Embryonic facial prominence (tissue), 1 donor: ENCODE measurements around the gene ATP11C.
"Not testable (repeated sequence)": the region's sequence is repeated elsewhere in the genome, so short reads cannot be mapped to it uniquely, and the experiment has no call there.

Experiments
- DNase-seq: peaks from one replicate; pipeline ENCODE4 v3.0.0-alpha.2; 2016; ENCODE audit errors: extremely low spot score

ATP11C gene

DNA sequence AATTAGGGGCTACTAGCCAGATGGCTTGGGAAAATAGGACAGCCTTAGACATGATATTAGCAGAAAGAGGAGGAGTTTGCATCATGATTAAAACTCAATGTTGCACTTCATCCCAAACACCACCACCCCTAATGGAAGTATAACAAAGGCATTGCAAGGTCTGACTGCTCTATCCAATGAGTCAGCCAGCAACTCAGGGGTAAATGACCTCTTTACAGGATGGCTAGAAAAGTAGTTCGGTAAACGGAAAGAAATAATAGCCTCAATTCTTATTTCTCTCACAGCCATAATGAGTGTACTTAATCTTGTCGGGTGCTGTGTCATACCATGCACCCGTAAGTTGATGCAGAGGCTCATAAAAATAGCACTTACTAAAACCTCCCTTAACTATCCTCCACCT, 76.0 kb downstream of the ATP11C start:
- DNase-seq = not testable (repeated sequence)

DNA sequence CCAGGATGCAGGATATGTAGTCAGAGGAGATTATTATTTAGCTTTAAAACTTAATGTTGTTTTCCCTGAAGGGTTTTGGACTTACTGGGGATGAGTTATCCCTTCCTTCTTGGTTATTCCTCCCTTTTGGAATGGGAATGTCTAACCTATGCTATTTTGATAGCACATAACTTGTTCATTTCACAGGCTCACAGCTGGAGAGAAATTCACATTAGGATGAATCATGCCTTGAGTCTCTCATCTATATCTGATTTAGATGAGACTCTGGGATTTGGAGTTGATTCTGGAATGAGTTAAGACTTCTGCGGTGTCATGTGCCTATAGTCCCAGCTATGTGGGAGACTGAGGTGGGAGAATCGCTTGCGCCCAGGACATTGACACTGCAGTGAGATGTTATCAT, 81.1 kb downstream of the ATP11C start:
- no peak for DNase-seq

DNA sequence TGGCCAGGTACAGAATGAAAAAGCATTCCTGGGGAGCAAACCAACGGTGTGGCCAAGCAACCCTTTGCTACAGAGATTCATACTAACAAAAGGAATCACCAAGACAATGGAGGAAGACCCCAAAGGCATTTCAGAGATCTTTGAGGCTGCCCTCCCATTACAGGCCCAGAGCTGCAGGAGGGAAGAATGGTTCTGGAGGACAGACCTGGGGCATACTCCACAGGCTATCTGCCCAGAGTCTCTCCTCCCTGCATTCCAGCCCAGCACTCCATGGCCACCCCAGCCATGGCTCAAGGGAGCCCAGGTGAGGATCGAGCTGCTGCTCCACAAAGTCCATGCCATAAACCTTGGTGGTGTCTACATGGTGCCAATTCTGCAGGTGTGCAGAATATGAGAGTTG, 81.9 kb downstream of the ATP11C start:
- DNase-seq = no peak

DNA sequence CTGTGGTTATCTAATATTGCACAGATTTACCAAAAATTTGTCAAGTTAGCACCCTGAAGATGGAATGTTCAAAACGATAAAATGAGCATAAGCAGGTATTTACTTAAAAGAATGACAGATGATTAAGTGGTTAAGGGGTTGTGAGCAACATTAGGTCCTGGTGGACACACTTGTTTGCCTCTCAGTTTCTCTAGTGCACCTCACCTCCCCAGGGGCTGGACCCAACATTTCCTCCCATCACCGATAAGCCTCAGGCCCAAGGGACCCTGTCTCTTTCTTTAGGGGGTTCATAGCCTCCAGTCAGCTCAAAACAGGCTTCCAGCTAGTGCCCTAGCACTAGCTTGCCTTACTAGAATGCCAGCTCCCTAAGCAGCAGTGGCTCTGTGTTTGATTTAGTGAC, 88.0 kb downstream of the ATP11C start:
- DNase-seq = no peak

DNA sequence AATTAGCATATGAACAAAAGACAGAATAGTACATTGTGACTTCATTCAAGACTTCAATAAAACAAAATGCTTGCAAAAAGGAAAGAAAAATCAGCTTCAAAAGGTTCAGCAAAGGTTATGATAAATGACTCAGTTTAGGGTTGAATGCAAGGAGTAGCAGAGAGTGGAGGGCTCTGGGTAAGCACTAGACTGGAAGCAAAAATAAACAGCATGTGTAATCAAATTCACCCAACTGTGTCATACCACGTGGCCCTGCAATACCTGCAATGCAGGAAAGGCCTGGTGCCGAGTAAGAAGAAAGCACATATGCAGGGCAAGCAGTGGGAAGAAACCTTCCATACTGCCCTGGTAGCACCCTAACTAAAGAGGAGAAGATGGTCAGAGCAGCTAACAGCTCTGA, 88.7 kb downstream of the ATP11C start:
- no peak for DNase-seq

DNA sequence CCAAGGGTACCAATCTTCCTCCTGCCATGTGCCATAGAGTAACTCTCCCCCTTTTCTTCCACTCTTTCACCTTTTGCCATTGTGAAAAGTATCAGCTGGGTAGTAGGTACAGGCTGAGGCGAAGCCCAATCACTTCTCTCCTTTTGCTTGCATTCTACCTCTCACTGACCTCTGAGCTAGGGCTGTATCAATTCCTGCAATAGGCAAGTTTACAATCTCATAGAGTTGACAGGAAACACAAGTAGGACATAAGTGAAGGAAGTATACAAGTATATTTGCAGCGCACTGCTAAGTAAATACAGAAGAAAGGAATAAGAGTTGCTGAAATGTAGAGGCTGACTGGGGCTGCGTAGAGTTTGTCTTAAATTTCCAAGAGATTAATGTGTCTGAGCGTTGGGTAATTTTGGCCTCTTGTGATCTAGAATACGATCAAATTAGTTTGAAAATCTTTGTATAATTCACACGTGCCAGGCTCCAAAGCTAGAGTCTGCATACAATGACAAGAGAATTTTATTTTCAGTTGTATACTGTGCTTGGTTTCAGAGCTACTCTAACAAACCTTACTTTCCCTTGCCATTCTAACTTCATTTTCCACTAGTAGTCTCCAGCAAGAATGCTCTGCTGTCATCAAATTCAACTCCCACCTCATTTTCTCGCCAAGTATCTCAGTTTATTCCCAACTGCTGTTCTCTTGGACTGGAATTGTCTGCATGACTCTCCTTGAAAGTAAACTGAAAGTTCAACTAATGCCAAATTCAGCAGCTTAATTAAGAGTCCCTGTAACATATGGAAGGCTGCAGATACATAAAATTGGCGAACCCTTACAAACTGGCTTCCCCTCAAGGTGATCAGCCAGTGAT, 90.3 kb downstream of the ATP11C start:
- no peak for DNase-seq

DNA sequence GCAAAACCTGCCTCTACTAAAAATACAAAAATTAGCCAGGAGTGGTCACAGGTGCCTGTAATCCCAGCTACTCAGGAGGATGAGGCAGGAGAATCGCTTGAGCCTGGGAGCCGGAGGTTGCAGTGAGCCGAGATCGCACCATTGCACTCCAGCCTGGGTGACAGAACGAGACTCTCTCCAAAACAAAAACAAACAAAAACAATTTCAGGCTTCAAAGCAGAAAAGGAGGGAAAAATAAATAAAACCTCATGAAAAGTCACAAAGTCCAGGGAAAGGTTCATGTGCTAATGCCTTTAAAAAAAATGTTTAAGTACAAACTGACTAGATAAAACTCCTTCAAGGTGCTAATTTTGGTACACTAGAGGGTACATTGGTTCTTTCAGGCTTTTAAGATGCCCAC, 96.5 kb downstream of the ATP11C start:
- DNase-seq = not testable (repeated sequence)

DNA sequence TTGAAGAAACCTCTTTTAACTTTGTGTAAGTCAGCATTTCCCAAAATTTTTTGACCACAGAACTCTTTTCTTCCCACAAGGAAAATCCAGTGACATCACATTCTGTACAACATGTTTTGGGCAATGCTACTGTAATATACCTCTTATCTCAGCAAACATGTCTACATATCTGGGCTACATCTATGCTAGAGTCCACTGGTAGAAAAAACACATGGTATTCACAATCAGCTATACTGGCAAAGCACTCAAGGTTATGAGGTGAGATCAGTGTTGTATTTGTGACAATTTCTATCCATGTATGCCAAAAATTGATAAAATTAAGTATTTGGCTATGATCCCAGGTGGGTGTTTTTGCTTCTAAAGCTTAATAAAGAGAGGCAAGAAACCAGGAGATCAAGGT, 98.0 kb downstream of the ATP11C start:
- no peak for DNase-seq

DNA sequence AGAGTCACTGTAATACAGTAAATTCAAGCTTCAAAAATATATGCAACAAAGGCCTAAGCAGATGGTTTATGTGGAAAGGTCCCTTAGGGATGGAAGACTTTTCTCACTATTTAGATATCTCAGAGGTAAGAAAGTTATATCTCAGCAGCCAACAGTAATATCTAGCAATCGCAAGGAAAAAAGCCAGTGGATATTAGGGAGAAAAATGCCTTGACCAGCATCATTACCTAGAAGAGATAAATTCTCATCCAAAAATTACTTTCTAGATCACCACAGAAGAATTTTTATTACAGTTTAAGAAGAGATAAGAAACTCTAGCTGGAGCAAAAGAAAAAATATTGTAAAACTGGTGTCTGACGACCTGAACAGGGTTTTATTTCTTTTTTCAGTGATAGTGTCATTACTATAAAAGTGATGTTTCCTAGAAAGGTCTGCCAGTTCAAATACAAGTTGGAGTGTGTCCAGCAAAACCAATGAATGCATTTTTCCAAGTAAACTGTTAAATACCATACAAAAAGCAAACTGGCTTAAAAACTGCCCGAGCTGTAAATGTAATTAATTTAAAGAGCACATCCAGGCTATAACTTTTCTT, 100.0 kb downstream of the ATP11C start:
- no peak for DNase-seq

DNA sequence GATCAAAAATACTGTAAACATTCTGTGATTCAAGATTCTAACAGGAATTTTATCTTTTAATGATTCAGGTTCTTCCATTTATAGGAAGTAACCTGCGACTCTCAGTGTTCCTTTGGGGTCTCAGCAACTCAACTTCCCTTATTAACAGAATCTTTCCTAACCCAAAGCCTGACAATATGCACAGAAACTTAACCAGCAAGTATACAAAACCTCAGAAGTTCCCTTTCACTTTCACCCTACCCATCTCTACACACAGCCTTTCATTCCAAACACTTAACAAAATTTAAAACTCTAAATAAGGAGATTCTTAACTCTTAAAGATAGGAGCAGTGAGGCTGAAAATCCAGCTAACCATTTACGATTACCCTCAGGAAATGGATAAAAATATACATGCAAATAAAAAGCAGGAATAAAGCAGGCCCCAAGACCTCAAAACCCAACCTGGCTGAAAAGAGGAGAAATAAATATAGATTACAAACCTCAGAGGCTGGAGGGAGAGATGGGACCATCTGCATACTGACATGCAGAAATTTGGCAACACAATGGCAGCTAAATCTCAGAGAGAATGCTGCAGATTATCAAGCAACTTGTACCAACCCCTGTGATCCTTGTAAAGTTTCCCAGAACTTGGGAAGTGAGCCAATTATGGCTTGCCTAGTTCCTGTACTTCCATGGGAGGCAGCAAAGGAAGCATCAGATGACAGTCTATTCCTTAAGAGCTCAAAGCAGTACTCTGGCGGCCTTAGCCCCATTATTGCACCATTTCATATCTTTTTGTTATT, 101.0 kb downstream of the ATP11C start:
- DNase-seq = no peak

DNA sequence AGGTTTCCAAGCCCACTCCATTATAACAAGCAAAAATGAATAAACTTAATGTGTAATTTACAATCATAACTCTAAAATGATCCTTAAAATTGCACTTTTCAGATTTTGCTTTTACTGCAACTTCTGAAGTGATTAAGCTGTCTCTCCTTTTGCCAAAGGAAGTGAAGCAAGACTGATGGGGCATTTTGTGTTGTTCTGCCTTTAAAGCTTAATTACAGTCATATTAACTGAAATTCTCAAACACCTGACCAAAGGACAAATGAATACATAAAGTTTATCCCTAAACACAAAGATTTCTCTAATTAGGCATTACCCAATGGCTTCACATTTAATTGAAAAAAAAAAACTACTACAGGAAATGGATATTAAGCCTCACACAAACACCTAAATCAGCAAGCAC, 101.8 kb downstream of the ATP11C start:
- no peak for DNase-seq

DNA sequence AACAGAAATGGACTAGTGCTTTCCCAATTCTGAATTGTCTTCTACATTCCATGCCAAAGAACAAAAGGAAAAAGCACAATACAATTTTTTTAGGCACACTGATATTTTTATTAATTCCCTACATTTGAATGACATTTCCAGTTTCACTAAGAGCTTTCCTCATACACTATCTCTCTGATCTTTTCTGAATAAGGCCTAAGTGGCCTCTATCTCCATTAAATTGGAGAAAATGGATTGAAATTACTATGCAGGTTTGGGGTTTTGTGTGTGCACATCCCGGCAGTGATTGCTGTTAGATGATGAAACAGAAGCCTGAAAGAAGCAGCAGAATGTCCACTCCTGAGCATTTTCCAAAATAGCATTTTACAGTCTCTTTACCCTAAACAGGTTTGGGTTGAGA, 104.0 kb downstream of the ATP11C start:
- no peak for DNase-seq

DNA sequence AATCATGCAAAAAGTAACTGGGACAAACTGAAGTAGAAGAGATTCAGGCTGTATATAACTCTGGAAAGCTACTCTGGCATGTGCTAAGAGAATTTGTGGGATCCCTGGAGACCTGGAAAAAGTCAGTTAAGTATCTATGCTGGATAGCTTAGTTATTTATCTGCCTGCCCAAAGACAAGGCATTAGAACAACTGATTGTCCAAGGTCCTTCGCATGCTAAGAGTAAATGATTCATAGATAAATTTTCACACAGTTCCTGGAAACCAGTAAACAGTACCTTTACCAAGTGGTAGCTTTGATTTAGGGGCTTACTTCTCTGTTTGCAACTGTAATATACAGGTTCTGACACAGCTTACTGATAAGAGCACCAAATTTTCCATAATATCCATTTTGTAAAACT, 104.8 kb downstream of the ATP11C start:
- no peak for DNase-seq

DNA sequence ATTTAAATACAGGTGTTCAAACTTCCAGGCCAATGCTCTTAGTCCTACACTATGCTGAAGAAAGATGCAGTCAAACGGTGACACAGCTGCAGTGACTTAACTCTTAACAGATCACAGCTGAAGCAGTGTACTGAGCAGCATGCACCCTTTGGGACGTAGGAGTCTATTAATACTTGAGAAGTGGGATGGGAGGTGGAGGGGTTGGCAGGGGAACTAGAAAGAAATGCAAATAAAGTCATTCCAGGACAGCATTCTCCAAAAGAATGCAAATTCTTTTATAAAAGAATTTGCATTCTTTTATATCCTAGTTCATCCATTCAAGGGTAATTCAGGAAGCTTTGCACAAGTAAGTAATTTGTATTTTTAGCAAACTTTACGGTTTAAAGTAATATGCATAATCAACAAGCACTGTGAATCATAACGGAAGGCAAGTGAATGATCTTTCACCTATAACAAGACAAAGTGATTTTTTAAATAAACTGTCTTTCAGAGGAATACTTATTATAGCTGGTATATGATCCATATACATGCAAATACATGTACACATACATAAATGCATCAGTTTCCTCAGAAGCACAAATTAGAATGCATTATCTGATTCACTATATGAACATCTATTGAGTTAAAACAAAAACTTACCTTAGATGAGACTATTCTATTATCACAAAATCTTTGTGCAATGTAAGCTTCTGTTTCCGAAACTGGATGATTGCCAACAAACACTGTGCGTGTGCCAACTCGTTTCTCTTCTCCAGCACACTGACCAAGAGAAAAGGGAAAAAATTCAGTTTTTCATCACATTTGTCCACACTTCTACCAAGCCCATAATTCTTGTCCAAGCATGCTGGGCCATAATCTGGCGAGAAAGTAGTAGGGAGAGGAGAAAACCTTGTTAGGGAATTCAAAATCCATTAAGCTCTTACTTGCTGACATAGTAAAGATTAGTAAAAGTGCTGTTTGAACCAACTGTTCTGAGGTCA, 106.5 kb downstream of the ATP11C start:
- no peak for DNase-seq

DNA sequence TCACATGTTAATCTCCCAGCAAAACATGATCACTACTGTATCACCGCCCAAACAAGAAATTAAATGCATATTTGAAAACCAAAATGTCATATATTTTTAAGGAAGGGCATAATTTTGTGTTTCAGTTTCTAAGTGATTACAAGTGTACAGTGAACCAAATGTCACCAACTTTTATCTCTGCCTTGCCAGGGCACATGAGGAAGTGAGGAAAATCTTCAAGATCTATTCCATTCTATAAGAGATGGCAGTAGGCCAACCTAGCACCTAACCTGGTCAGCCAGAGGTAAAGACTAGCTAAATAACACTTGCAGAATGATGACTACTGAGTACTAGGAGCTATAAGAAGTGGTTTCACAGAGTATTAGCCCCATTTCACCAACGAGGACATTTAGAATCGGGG, 107.2 kb downstream of the ATP11C start:
- DNase-seq = no peak

DNA sequence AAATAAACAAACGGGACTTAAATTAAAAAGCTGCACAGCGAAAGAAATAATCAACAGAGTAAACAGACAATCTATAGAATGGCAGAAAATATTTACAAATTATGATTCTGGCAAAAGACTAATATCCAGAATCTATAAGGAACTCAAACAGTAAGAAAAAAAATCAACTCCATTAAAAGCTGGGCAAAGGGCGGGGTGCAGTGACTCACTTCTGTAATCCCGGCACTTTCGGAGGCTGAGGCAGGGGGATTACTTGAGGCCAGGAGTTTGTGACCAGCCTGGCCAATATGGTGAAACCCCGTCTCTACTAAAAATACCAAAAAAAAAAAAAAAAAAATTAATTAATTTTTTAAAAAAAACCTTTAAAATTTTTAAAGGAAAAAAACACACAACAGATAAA, 109.0 kb downstream of the ATP11C start:
- DNase-seq = no peak

DNA sequence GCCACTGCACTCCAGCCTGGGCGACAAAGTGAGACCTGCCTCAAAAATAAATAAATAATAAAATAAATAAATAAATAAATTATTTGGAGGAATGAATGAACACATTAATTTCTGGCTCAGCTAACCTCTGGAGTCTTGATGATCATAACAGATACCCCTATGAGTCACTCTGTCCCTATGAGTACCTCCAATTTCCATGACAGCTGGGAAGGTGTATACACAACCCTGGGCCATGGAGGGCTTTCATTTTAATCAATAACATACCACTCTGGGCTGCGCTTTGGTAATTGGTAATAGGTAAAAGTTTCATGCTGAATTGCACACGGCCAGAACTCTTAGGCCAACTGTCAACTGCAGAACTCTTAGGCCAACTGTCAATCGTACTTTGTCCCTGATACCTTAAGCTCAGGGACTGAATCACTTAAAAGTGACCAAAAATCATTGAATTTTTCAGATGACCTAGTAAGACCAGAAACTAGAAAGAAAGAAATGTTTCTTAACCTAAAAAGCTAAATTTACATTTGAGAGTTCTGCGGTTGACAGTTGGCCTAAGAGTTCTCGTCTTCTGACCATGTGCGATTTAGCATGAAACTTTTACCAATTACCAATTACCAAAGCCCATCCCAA, 112.4 kb downstream of the ATP11C start:
- no peak for DNase-seq

DNA sequence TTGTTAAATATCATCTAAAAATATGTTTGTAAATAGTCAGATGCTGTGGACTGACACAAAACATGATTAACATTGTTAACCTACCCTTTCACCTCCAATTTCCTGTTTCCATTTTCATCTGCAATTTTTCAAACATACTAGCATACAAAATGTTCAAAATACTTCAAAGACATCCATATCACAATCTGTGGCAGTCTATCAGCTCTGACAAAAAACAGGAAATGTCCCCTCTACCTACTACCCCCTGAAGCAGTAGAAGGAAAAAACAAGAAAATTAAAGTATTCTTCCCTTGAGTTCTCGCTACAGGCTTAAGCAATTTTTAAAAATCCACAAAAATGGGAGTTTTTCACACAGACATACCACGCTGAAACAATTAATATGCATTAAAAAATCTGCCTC, 116.6 kb downstream of the ATP11C start:
- no peak for DNase-seq

DNA sequence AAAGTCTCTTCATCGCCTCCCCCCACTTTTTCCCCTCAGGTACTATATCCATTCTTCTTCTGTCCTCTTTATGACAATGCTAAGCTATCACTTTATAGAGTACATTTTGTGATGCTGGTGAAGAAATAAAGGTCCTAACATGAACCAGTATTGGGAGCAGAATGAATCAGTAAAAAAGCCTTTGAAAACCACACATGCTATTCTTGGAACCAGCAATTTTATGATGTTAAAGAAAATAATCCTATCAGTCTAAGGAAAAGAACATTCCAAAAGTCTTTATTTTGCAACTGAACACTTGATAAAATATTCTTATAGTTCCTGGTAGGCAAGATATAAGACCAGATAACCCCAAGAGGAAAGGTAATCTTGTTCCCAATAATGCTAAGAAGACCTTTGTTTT, 117.1 kb downstream of the ATP11C start:
- no peak for DNase-seq

DNA sequence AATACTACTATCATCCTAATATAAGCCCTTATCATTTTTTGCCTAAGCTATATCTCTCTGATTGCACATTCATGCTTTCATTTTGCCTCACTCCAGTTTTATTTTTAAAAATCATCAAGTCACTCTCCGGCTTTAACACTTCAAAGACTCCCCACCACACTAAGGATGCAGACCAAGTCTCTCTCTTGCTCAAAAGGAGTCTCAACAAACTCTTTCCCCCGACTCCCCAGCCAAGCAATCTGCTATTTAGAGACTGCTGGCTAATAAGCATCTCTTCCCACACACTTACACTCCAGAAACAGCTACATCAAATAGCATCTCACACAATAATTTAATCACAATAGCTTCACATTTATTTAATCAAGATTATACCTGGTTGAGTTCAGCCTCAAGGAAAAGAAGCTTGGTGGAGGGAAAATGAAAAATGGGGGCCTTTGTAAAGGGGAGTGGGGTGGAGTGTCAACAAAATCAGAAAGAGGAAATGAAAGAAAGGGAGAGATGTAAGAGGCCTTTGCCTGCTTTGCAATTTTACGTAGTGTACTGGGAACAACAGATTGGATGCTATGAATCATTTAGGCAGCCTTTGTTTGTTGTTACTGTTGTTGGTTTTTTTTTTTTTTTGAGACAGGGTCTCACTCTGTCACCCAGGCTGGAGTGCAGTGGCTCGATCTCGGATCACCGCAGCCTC, 120.8 kb downstream of the ATP11C start:
- DNase-seq = no peak

DNA sequence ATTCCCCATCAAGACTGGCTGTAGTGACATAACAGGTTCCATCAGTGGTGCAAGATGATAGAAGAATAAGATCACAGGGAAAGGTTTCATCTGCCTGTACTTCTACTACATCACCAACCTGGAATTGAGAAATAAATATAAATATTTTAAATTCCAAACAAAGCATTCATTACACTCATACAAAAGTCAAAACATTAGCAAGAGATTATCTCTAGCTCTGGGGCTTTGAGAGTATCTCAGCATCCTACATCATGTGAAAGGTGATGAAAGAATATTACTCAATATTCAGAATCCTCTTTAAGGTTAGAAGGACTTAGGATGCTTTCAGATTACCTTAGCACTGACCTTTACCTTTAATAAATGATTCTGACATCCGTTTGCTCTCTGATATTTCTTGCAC, 128.4 kb downstream of the ATP11C start:
- no peak for DNase-seq
